Measurements from ENCODE around the gene FAM3D.

Gene FAM3D

GRCh38 chr3:58586776-58587192 is 79.8 kb downstream of the FAM3D start:
- Histone ChIP-seq H3K27me3 (ENCODE audit: insufficient read depth, low read length) (peaks cover 47% of the 10 kb centered on the region), H3K4me3 (ENCODE audit: low read length) (peak overlapping the region; percentile 51)
- 3% methylated on average over 44 of the region's 44 CpGs for WGBS

GRCh38 chr3:58585994-58586393 is 80.6 kb downstream of the FAM3D start:
- Histone ChIP-seq H3K27ac (ENCODE audit: low read depth, low read length) (no peak overlapping the region), H3K27me3 (ENCODE audit: insufficient read depth, low read length) (peaks cover 47% of the 10 kb centered on the region), H3K4me3 (ENCODE audit: low read length) (peak overlapping the region; percentile 48), H3K9ac (ENCODE audit: low read depth, low read length) (no peak overlapping the region), H3K9me3 (ENCODE audit: insufficient read depth, low read depth, low read length) (no peaks in the 10 kb centered on the region), H3K36me3 (ENCODE audit: insufficient read depth, low read length) (no peaks in the 10 kb centered on the region), H3K4me1 (ENCODE audit: insufficient read depth, low read length) (peaks cover 20% of the 10 kb centered on the region)
- 29% methylated on average over 8 of the region's 8 CpGs for WGBS

More at GRCh38 chr3:58586776-58587192, 79.8 kb downstream of the FAM3D start:
- no peaks in the 10 kb centered on the region for H3K36me3 ChIP-seq (ENCODE audit: insufficient read depth, low read length)
- H3K4me1 ChIP-seq (ENCODE audit: insufficient read depth, low read length) = peaks cover 13% of the 10 kb centered on the region
- no peaks in the 10 kb centered on the region for H3K9me3 ChIP-seq (ENCODE audit: insufficient read depth, low read depth, low read length)
- H3K27ac ChIP-seq (ENCODE audit: low read depth, low read length) = no peak overlapping the region
- H3K9ac ChIP-seq (ENCODE audit: low read depth, low read length) = no peak overlapping the region

- H3K4me3 ChIP-seq (ENCODE audit: low read length) = peak overlapping the region; percentile 48
- peaks cover 28% of the 10 kb centered on the region for H3K4me1 ChIP-seq (ENCODE audit: insufficient read depth, low read length)
- peaks cover 47% of the 10 kb centered on the region for H3K27me3 ChIP-seq (ENCODE audit: insufficient read depth, low read length)
- H3K9ac ChIP-seq (ENCODE audit: low read depth, low read length) = peak overlapping the region; percentile 7; the same call in 1 of the 2 replicates
- H3K27ac ChIP-seq (ENCODE audit: low read depth, low read length) = no peak overlapping the region
- H3K36me3 ChIP-seq (ENCODE audit: insufficient read depth, low read length) = no peaks in the 10 kb centered on the region
- 6% methylated on average over 46 of the region's 46 CpGs for WGBS
- H3K9me3 ChIP-seq (ENCODE audit: insufficient read depth, low read depth, low read length) = no peaks in the 10 kb centered on the region
Observed at GRCh38 chr3:58585005-58585786, 81.4 kb downstream of the FAM3D start.

GRCh38 chr3:58584690-58585004 is 81.9 kb downstream of the FAM3D start:
- no peaks in the 10 kb centered on the region for H3K9me3 ChIP-seq (ENCODE audit: insufficient read depth, low read depth, low read length)
- H3K27me3 ChIP-seq (ENCODE audit: insufficient read depth, low read length) = peaks cover 47% of the 10 kb centered on the region
- H3K9ac ChIP-seq (ENCODE audit: low read depth, low read length) = no peak overlapping the region
- no peak overlapping the region for H3K27ac ChIP-seq (ENCODE audit: low read depth, low read length)
- WGBS = 61% methylated on average over 10 of the region's 10 CpGs
- H3K4me1 ChIP-seq (ENCODE audit: insufficient read depth, low read length) = peaks cover 28% of the 10 kb centered on the region
- H3K4me3 ChIP-seq (ENCODE audit: low read length) = peak overlapping the region; percentile 48
- no peaks in the 10 kb centered on the region for H3K36me3 ChIP-seq (ENCODE audit: insufficient read depth, low read length)
